Ramos (cell line): ENCODE measurements around the gene NF1.
"Not testable (repeated sequence)": the region's sequence is repeated elsewhere in the genome, so short reads cannot be mapped to it uniquely, and the experiment has no call there.

ENCODE experiments used
- in situ Hi-C: fragments of 300-500 bp; cut with MboI; formaldehyde crosslinking; loops from one replicate; pipeline ENCODE4 v1.14.3; 2022; ENCODE audit warnings: low sequenced_read_pairs; ENCODE audit not compliant: unreplicated experiment

The NF1 gene

GRCh38 chr17:31128241-31128640 is 33.5 kb downstream of the NF1 start:
- in situ Hi-C loops = no loop called here

GRCh38 chr17:31130286-31131224 is 35.8 kb downstream of the NF1 start:
- in situ Hi-C loops = no loop called here

- in situ Hi-C loops = no loop called here
These were observed 36.5 kb downstream of the NF1 start for GRCh38 chr17:31131299-31131698.

- in situ Hi-C loops = no loop called here
These were observed 38.2 kb downstream of the NF1 start for GRCh38 chr17:31132977-31133376.

- in situ Hi-C loops = no loop called here
These were observed 39.8 kb downstream of the NF1 start for GRCh38 chr17:31134576-31134975.

GRCh38 chr17:31136319-31136718 is 41.5 kb downstream of the NF1 start:
- in situ Hi-C loops = no loop called here

- in situ Hi-C loops = no loop called here
These were observed 45.3 kb downstream of the NF1 start for GRCh38 chr17:31140111-31140510.

GRCh38 chr17:31144428-31144827 is 49.7 kb downstream of the NF1 start:
- in situ Hi-C loops = no loop called here

GRCh38 chr17:31144836-31145235 is 50.1 kb downstream of the NF1 start:
- in situ Hi-C loops = no loop called here

GRCh38 chr17:31147507-31148202 is 52.9 kb downstream of the NF1 start:
- in situ Hi-C loops = no loop called here

GRCh38 chr17:31148205-31148604 is 53.4 kb downstream of the NF1 start:
- in situ Hi-C loops = no loop called here

- in situ Hi-C loops = no loop called here
These were observed 57.5 kb downstream of the NF1 start for GRCh38 chr17:31152271-31152670.

- in situ Hi-C loops = no loop called here
These were observed 60.5 kb downstream of the NF1 start for GRCh38 chr17:31155208-31155810.

GRCh38 chr17:31156326-31156725 is 61.5 kb downstream of the NF1 start:
- in situ Hi-C loops = no loop called here

- in situ Hi-C loops = not testable (repeated sequence)
These were observed 62.1 kb downstream of the NF1 start for GRCh38 chr17:31156864-31157263.

- in situ Hi-C loops = no loop called here
These were observed 64.1 kb downstream of the NF1 start for GRCh38 chr17:31158746-31159377.

- in situ Hi-C loops = no loop called here
These were observed 68.5 kb downstream of the NF1 start for GRCh38 chr17:31163091-31163781.

GRCh38 chr17:31167111-31167510 is 72.3 kb downstream of the NF1 start:
- in situ Hi-C loops = no loop called here

- in situ Hi-C loops = no loop called here
These were observed 76.9 kb downstream of the NF1 start for GRCh38 chr17:31171701-31172100.

- in situ Hi-C loops = no loop called here
These were observed 77.6 kb downstream of the NF1 start for GRCh38 chr17:31172388-31172787.
